RWPE2 (cell line): Measurements from ENCODE around the gene FRMD4B.
A peak's percentile ranks its signal among the peaks of the same experiment; 100 is the strongest.

Experiments
- ATAC-seq: fragments of 200-7000 bp; cut with Tn5 transposase; 3 replicates; pipeline ENCODE4 v1.9.1; 2021; ENCODE audit warnings: low read depth
- DNase-seq: peaks from one replicate; pipeline ENCODE4 v3.0.0-alpha.2; 2020; ENCODE audit warnings: low spot score
- H3K27ac ChIP-seq: fragments of 450-650 bp; 2 replicates; pipeline ENCODE4 v1.5.1; 2017; ENCODE audit warnings: mild to moderate bottlenecking; ENCODE audit not compliant: poor library complexity, severe bottlenecking
- H3K27me3 ChIP-seq: fragments of 250-450 bp; sonication (Bioruptor Pico); 2 replicates; pipeline ENCODE4 v1.5.1; 2021; ENCODE audit warnings: mild to moderate bottlenecking, moderate library complexity; ENCODE audit not compliant: insufficient read depth, poor library complexity, severe bottlenecking
- H3K36me3 ChIP-seq: fragments of 250-450 bp; sonication (Bioruptor Pico); 2 replicates; pipeline ENCODE4 v1.5.1; 2020; ENCODE audit warnings: low read depth, mild to moderate bottlenecking, moderate library complexity
- H3K4me1 ChIP-seq: fragments of 250-450 bp; sonication (Bioruptor Pico); 2 replicates; pipeline ENCODE4 v1.5.1; 2021; ENCODE audit warnings: mild to moderate bottlenecking, moderate library complexity; ENCODE audit not compliant: insufficient read depth, poor library complexity, severe bottlenecking
- H3K4me3 ChIP-seq: fragments of 250-450 bp; sonication (Bioruptor Pico); 2 replicates; pipeline ENCODE4 v1.5.1; 2021; ENCODE audit warnings: mild to moderate bottlenecking, moderate library complexity; ENCODE audit not compliant: severe bottlenecking
- H3K9me3 ChIP-seq: fragments of 250-450 bp; sonication (Bioruptor Pico); 2 replicates; pipeline ENCODE4 v1.5.1; 2021; ENCODE audit warnings: mild to moderate bottlenecking, moderate library complexity; ENCODE audit not compliant: severe bottlenecking
- CTCF ChIP-seq: fragments of 450-650 bp; IDR thresholded peaks from one replicate; pipeline ENCODE4 v1.5.1; 2017; ENCODE audit warnings: mild to moderate bottlenecking, moderate library complexity; ENCODE audit not compliant: poor library complexity, severe bottlenecking

FRMD4B gene

GRCh38 chr3:69305011-69305410 is 80.9 kb downstream of the FRMD4B start:
- H3K9me3 ChIP-seq = no peaks in the 10 kb centered on the region
- peaks cover 5% of the 10 kb centered on the region for H3K4me1 ChIP-seq
- ATAC-seq (peak; percentile 39; the same call in 1 of the 3 replicates), DNase-seq (no peak)
- TF ChIP-seq CTCF = no peak
- peaks cover 34% of the 10 kb centered on the region for H3K36me3 ChIP-seq
- H3K27ac ChIP-seq = no peak overlapping the region
- H3K27me3 ChIP-seq = no peaks in the 10 kb centered on the region
- no peak overlapping the region for H3K4me3 ChIP-seq

- Histone ChIP-seq H3K27me3 (no peaks in the 10 kb centered on the region), H3K9me3 (no peaks in the 10 kb centered on the region), H3K4me3 (no peak overlapping the region), H3K27ac (no peak overlapping the region), H3K36me3 (peaks cover 35% of the 10 kb centered on the region), H3K4me1 (peaks cover 5% of the 10 kb centered on the region)
- ATAC-seq = no peak
- TF ChIP-seq CTCF = no peak
- DNase-seq = no peak
Measured at GRCh38 chr3:69304396-69304795, 81.5 kb downstream of the FRMD4B start.

DNA sequence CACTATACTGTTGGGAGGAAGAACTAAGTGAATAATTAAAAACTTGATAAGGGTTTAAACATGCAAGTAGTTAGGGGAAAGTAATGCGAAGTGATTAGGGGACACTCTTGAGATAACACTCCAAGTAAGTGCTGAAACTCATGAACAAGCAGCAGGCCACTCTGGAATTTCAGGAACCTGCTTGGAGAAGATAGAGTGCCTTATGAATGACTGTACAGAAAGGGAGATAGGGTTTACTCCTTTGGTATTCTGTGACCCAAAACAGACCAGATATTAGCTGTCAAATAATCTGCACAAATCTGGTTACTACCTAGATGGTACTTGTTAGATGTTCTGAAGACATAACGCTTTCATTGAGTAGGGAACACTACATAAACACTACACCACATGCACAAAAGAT is 85.6 kb downstream of the FRMD4B start:
- no peaks in the 10 kb centered on the region for H3K9me3 ChIP-seq
- no peak for TF ChIP-seq CTCF
- no peak for ATAC-seq
- peaks cover 5% of the 10 kb centered on the region for H3K4me1 ChIP-seq
- no peak overlapping the region for H3K4me3 ChIP-seq
- no peaks in the 10 kb centered on the region for H3K27me3 ChIP-seq
- H3K36me3 ChIP-seq = peaks cover 54% of the 10 kb centered on the region
- DNase-seq = no peak
- no peak overlapping the region for H3K27ac ChIP-seq

DNA sequence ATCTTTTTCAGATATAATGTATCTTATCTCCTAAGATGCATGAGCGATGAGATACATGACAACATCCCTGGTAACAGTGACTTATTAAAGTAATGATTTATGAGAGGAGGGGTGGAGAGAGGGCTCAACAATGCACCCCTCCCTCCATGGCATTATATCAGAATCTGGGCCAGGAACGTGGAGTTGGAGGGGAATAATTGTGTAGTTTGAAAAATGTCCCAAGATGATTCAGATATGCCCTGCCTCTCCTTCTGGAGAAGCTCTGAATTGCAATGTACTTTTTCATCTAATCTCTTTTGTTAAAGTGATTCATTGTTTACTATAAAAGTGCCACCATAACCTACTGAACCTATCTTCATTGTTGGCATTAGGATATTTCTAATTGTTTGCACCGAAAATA is 86.5 kb downstream of the FRMD4B start:
- no peak for TF ChIP-seq CTCF
- H3K36me3 ChIP-seq = peaks cover 54% of the 10 kb centered on the region
- H3K27ac ChIP-seq = no peak overlapping the region
- no peak for DNase-seq
- peaks cover 9% of the 10 kb centered on the region for H3K4me1 ChIP-seq
- no peak overlapping the region for H3K4me3 ChIP-seq
- H3K27me3 ChIP-seq = no peaks in the 10 kb centered on the region
- H3K9me3 ChIP-seq = no peaks in the 10 kb centered on the region
- no peak for ATAC-seq

- ATAC-seq (no peak), DNase-seq (no peak)
- Histone ChIP-seq H3K36me3 (peaks cover 47% of the 10 kb centered on the region), H3K9me3 (no peaks in the 10 kb centered on the region), H3K27ac (no peak overlapping the region), H3K4me3 (no peak overlapping the region), H3K4me1 (peaks cover 22% of the 10 kb centered on the region), H3K27me3 (no peaks in the 10 kb centered on the region)
- TF ChIP-seq CTCF = no peak
Measured at GRCh38 chr3:69297501-69297900, 88.4 kb downstream of the FRMD4B start.
